PFSK-1 (cell line): Measurements from ENCODE around the gene MAN2A2.

Experiments used
- POLR2AphosphoS5 ChIP-seq: IDR thresholded peaks from 2 replicates; pipeline ENCODE4 v1.6.1; 2012; ENCODE audit warnings: low read depth, mild to moderate bottlenecking, control low read depth, low read length, moderate library complexity
- SIN3A ChIP-seq: IDR thresholded peaks from 2 replicates; pipeline ENCODE4 v1.6.1; 2012; ENCODE audit warnings: mild to moderate bottlenecking, low read length, moderate library complexity, borderline replicate concordance; ENCODE audit not compliant: insufficient read depth

GRCh38 chr15:90883526-90883975 is 19.6 kb upstream of the MAN2A2 start:
- no peak for TF ChIP-seq POLR2AphosphoS5
- TF ChIP-seq SIN3A, result no peak
